Heart left ventricle (tissue), 16 donors: ENCODE data around the gene OR9G1. TPM values are rescaled to one million over a fixed set of nuclear protein-coding genes. Genes with fewer than 3 reads are reported as not detected.

Source experiments
- ATAC-seq, 4 donors: fragments of 200-7000 bp; cut with Tn5 transposase; one replicate each; pipeline ENCODE4 v1.9.1; 2020 to 2022; ENCODE audit warnings: moderate library complexity in 4 of 4, mild to moderate bottlenecking in 3 of 4, moderate number of reproducible peaks in 1 of 4
- DNase-seq, 5 donors: peaks; one replicate each; pipeline ENCODE4 v3.0.0-alpha.2; 2020
- H3K27ac ChIP-seq, 12 donors: fragments of 200-600 bp; sonication (generic) in 4 of 12; one replicate each; pipeline versions ENCODE4 v1.5.0 to v1.8.0; 2016 to 2022; ENCODE audit warnings: mild to moderate bottlenecking in 2 of 12
- H3K27me3 ChIP-seq, 9 donors: fragments of 200-600 bp; sonication (generic) in 2 of 9; one replicate each; pipeline versions ENCODE4 v1.5.1 to v1.8.0; 2016 to 2022; ENCODE audit warnings: mild to moderate bottlenecking in 3 of 9
- H3K36me3 ChIP-seq, 9 donors: fragments of 200-600 bp; sonication (generic) in 2 of 9; one replicate each; pipeline versions ENCODE4 v1.5.0 to v1.8.0; 2018 to 2022; ENCODE audit warnings: mild to moderate bottlenecking in 2 of 9
- H3K4me1 ChIP-seq, 12 donors: fragments of 200-600 bp; sonication (generic) in 4 of 12; one replicate each; pipeline versions ENCODE4 v1.5.0 to v1.8.0; 2016 to 2022; ENCODE audit warnings: mild to moderate bottlenecking in 3 of 12
- H3K4me3 ChIP-seq, 12 donors: fragments of 200-600 bp; sonication (generic) in 4 of 12; one replicate each; pipeline versions ENCODE4 v1.5.0 to v1.8.0; 2017 to 2022; ENCODE audit warnings: mild to moderate bottlenecking in 9 of 12, moderate library complexity in 4 of 12
- H3K9me3 ChIP-seq, 12 donors: fragments of 200-600 bp; sonication (generic) in 4 of 12; one replicate each; pipeline versions ENCODE4 v1.5.0 to v1.8.0; 2016 to 2022; ENCODE audit warnings: mild to moderate bottlenecking in 1 of 12
- POLR2A ChIP-seq, 2 donors: fragments of 450-650 bp; IDR thresholded peaks; one replicate each; pipeline ENCODE4 v1.6.1; 2017; ENCODE audit warnings: antibody characterized with exemption in 2 of 2, mild to moderate bottlenecking in 2 of 2, moderate library complexity in 2 of 2
- WGBS, 4 donors: extraction: QIAGEN DNeasy Blood & Tissue Kit in 2 of 4; methylation state at CpG; one replicate each; pipeline versions ENCODE4 v1.1.5 to v1.1.7; 2013 to 2018; 5-methylcytosine and 5-hydroxymethylcytosine counted together
- intact Hi-C, 10 donors: fragments of 100-400 bp; cut with DNase I; formaldehyde crosslinking; loops; one replicate each; pipeline versions ENCODE4 v1.11.1 to v1.14.2; 2022
- long read RNA-seq, 3 donors: library from polyadenylated mRNA; unstranded; transcript quantifications; one replicate each; pipeline ENCODE4 v2.0.0, GENCODE V29; 2020 to 2021
- polyA plus RNA-seq, 2 donors: library from polyadenylated mRNA; stranded (reverse); fragments of 200-250 nt; gene quantifications; one replicate each; pipeline ENCODE4 v1.2.3, GENCODE V29; 2013
- total RNA-seq, 9 donors: library from RNA; depleted of rRNA in 2 of 9; stranded (reverse); fragments of >200 nt in 2 of 9; fragmentation: NEBNext Ultra II Directional in 3 of 9; extraction: Animal tissue kit (Norgen Biotek cat#: 25700) in 3 of 9; gene quantifications; one replicate each; pipeline versions ENCODE4 v1.1.0 to v1.2.4, GENCODE V29; 2016 to 2023
- TF ChIP-seq, protein P1 (sequence below), 12 donors: fragments of 200-600 bp; sonication (generic) in 4 of 12; IDR thresholded peaks; one replicate each; pipeline versions ENCODE4 v1.5.0 to v1.8.0; 2018 to 2022; ENCODE audit warnings: antibody characterized with exemption in 12 of 12, mild to moderate bottlenecking in 5 of 12
- donor health status: ischemic (EF 13 %, LVEDD 7.1; RV severe dilation, severe dysfunction).
- donor health status: healthy with polysubstance abuse.
- donor health status: DM: no; HTN: yes; CAD: no.
- donor health status: DM: no; HTN: no; CAD: no.
- donor health status: ischemic (EF 25% LVEDD 6.9; RV normal size, moderate dysfunction).
- donor health status: ischemic (EF 25% LVEDD 5.7; RV mildly dilated, moderate dysfunction).
- donor health status: healthy.
- donor health status: DM: yes; HTN: yes; CAD: no.
- donor health status: ischemic (EF 35%, LVEDD 5.7; RV mildly dilated, moderate dysfunction).
- donor health status: nonischemic (EF 11% LVEDD 7.7; RV severe dilation, severe dysfunction).
- donor health status: DM: yes; HTN: yes; CAD: no.
- donor health status: PGD.
- donor health status: ischemic (EF 29% LVEDD 5.4; RV normal size, mild dysfunction).
- donor health status: nonischemic (EF 23%, LVEDD 6.1; RV moderate dilation, normal function).

The OR9G1 gene, protein sequence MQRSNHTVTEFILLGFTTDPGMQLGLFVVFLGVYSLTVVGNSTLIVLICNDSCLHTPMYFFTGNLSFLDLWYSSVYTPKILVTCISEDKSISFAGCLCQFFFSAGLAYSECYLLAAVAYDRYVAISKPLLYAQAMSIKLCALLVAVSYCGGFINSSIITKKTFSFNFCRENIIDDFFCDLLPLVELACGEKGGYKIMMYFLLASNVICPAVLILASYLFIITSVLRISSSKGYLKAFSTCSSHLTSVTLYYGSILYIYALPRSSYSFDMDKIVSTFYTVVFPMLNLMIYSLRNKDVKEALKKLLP
- total RNA-seq: not detected
- polyA plus RNA-seq: not detected
- long read RNA-seq, donor 1: 0 reads
- long read RNA-seq, donor 2: 0 reads
- long read RNA-seq, donor 3: 0 reads

DNA sequence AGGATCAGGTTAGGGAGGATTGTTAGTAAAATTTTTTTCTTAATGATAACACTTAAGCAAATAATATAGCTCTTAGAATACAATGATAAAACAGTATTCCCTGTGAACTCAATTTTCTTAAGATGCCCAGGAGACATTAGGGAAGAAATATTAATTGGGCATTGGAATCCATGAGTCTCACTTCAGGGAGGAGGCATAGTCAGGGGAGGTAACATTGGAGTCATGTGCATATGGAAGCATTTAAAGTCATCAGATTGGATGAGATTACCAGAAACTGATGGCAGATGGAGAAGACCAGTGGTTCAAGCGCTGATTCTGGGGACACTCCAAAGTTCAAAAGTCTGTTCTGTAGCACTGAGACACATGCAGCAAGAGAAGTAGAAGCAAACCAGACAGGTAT, at the start of gene OR9G1:
Gene OR9G1 (plus strand): TSS at position 301 of the 400 bp plus-strand sequence. CDS start 1,293 bp downstream, outside the sequence.
- WGBS, 4 donors: 87 to 92% (median 90%) methylated on average over 1 of the region's 1 CpG
- H3K4me3 ChIP-seq: no peak within 1 kb of the TSS
- no peak for ATAC-seq

DNA sequence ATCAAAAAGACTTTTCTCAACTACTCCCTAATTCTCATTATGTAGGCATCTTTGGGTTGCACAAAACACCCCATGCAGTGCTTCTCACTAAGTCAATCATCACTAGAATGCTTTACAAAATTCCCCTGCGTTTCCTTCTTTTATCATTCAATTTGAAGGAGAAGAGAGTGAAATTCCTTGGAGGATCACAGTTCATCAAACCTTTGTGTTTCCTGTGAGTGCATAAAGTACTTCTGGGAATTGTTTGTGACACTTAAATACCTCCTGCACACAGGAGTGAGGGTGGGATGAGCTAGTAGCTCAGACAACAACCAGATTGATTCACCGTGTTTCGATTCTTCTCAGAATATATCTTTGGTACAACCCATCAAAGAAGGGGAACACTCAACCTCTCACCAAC, 39.1 kb upstream of the OR9G1 start:
- Histone ChIP-seq H3K27ac (no peak overlapping the region), H3K9me3 (peaks cover 0 to 4% (median 0%) of the 10 kb centered on the region in 12 donors), H3K4me3 (no peak overlapping the region), H3K36me3 (no peaks in the 10 kb centered on the region), H3K4me1 (no peaks in the 10 kb centered on the region), H3K27me3 (no peaks in the 10 kb centered on the region)
- DNase-seq: no peak
- ATAC-seq: no peak
- TF ChIP-seq, protein P1, sequence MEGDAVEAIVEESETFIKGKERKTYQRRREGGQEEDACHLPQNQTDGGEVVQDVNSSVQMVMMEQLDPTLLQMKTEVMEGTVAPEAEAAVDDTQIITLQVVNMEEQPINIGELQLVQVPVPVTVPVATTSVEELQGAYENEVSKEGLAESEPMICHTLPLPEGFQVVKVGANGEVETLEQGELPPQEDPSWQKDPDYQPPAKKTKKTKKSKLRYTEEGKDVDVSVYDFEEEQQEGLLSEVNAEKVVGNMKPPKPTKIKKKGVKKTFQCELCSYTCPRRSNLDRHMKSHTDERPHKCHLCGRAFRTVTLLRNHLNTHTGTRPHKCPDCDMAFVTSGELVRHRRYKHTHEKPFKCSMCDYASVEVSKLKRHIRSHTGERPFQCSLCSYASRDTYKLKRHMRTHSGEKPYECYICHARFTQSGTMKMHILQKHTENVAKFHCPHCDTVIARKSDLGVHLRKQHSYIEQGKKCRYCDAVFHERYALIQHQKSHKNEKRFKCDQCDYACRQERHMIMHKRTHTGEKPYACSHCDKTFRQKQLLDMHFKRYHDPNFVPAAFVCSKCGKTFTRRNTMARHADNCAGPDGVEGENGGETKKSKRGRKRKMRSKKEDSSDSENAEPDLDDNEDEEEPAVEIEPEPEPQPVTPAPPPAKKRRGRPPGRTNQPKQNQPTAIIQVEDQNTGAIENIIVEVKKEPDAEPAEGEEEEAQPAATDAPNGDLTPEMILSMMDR (IDR thresholded peaks at IDR 0.05): no peak
- no peak for TF ChIP-seq POLR2A (IDR thresholded peaks at IDR 0.05)
- WGBS, 4 donors: 11 to 19% (median 14%) methylated on average over 3 of the region's 3 CpGs
- intact Hi-C loops: no loop called here

More for the DNA sequence above, at the start of gene OR9G1:
- Histone ChIP-seq H3K27ac (no peak within 1 kb of the TSS), H3K27me3 (peaks cover 0 to 5% (median 0%) of the 10 kb centered on the region in 9 donors), H3K4me1 (no peaks in the 10 kb centered on the region), H3K9me3 (no peaks in the 10 kb centered on the region), H3K36me3 (no peaks in the 10 kb centered on the region)
- no peak for DNase-seq
- no peak for TF ChIP-seq POLR2A (IDR thresholded peaks at IDR 0.05)
- TF ChIP-seq, protein P1 (IDR thresholded peaks at IDR 0.05): no peak
- intact Hi-C loops: no loop called here

DNA sequence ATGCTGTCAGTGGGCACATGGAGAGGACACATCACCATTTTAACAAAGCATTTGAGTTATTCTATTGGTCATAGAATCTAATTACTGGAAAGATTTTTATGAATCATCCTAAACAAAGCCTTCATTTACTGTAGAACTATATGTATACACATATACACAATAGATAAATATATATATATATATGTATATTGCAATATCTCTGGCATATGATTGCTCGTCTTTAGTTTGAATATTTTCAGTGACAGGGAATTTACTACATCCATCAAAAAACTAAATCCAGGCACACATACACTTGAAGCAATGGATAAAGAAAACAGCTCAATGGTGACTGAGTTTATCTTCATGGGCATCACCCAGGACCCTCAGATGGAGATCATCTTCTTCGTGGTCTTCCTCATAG, 35.5 kb upstream of the OR9G1 start, which contains the start of gene OR5AR1:
Gene OR5AR1 (plus strand): TSS at position 301 of the 400 bp plus-strand sequence. CDS start 0 bp downstream, at position 301.
- intact Hi-C loops: no loop called here

DNA sequence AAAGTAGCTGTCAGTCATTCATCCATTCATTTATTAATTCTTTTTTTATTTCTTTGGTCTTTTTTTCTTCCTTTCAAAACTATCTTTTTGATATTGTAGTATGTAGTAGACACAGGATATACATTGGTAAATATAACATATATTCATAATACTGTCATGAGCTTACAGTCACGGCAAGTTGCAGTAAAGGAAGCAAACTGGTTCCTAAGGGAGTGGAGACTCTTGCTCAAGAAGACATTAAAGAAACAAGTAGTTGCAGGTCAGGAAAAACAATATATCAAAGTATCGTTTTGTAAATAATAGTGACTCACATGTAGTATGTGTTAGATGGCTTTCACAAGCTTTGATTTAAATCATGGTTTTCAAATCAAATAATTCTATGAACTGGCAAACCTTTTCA, 27.9 kb upstream of the OR9G1 start:
- DNase-seq (no peak), ATAC-seq (no peak)
- intact Hi-C loops: no loop called here
- 79 to 92% (median 84%) methylated on average over 2 of the region's 2 CpGs for WGBS, 4 donors
- H3K27me3 ChIP-seq: no peaks in the 10 kb centered on the region
- TF ChIP-seq, protein P1 (IDR thresholded peaks at IDR 0.05): no peak
- TF ChIP-seq POLR2A (IDR thresholded peaks at IDR 0.05): no peak
- H3K36me3 ChIP-seq: no peaks in the 10 kb centered on the region
- H3K4me3 ChIP-seq: no peak overlapping the region
- no peaks in the 10 kb centered on the region for H3K4me1 ChIP-seq
- no peak overlapping the region for H3K27ac ChIP-seq
- no peaks in the 10 kb centered on the region for H3K9me3 ChIP-seq

More for the DNA sequence above, 35.5 kb upstream of the OR9G1 start, which contains the start of gene OR5AR1:
- WGBS, 4 donors: 67 to 78% (median 72%) methylated on average over 2 of the region's 2 CpGs
- no peaks in the 10 kb centered on the region for H3K9me3 ChIP-seq
- DNase-seq (no peak), ATAC-seq (no peak)
- no peaks in the 10 kb centered on the region for H3K36me3 ChIP-seq
- H3K4me1 ChIP-seq: no peaks in the 10 kb centered on the region
- H3K4me3 ChIP-seq: no peak within 1 kb of the TSS
- TF ChIP-seq, protein P1 (IDR thresholded peaks at IDR 0.05): no peak
- TF ChIP-seq POLR2A (IDR thresholded peaks at IDR 0.05): no peak
- H3K27ac ChIP-seq: no peak within 1 kb of the TSS
- no peaks in the 10 kb centered on the region for H3K27me3 ChIP-seq
